Heart left ventricle (tissue), 13 donors: ENCODE results near the gene ATP2A1.
"Not testable (repeated sequence)": the region's sequence is repeated elsewhere in the genome, so short reads cannot be mapped to it uniquely, and the experiment has no call there.

Experiments
- CTCF ChIP-seq, 12 donors: fragments of 200-600 bp; sonication (generic) in 4 of 12; IDR thresholded peaks; one replicate each; pipeline versions ENCODE4 v1.5.0 to v1.8.0; 2018 to 2022; ENCODE audit warnings: antibody characterized with exemption in 12 of 12, mild to moderate bottlenecking in 5 of 12
- POLR2A ChIP-seq, 2 donors: fragments of 450-650 bp; IDR thresholded peaks; one replicate each; pipeline ENCODE4 v1.6.1; 2017; ENCODE audit warnings: antibody characterized with exemption in 2 of 2, mild to moderate bottlenecking in 2 of 2, moderate library complexity in 2 of 2
- donor health status: ischemic (EF 13 %, LVEDD 7.1; RV severe dilation, severe dysfunction).
- donor health status: DM: no; HTN: yes; CAD: no.
- donor health status: DM: no; HTN: no; CAD: no.
- donor health status: ischemic (EF 25% LVEDD 6.9; RV normal size, moderate dysfunction).
- donor health status: ischemic (EF 25% LVEDD 5.7; RV mildly dilated, moderate dysfunction).
- donor health status: ischemic (EF 35%, LVEDD 5.7; RV mildly dilated, moderate dysfunction).
- donor health status: nonischemic (EF 11% LVEDD 7.7; RV severe dilation, severe dysfunction).
- donor health status: DM: yes; HTN: yes; CAD: no.
- donor health status: PGD.
- donor health status: ischemic (EF 29% LVEDD 5.4; RV normal size, mild dysfunction).
- donor health status: nonischemic (EF 23%, LVEDD 6.1; RV moderate dilation, normal function).

- TF ChIP-seq CTCF, POLR2A (IDR thresholded peaks at IDR 0.05): not testable (repeated sequence)
These were observed 3.3 kb downstream of the ATP2A1 start for GRCh38 chr16:28881565-28881964.
